K562 (cell line): Measurements from ENCODE around the gene TBC1D5. TPM values are rescaled to one million over a fixed set of nuclear protein-coding genes. Genes with fewer than 3 reads are reported as not detected.

Source experiments
- ATAC-seq: fragments of 200-7000 bp; cut with Tn5 transposase; 3 replicates; pipeline ENCODE4 v1.9.1; 2020; ENCODE audit warnings: moderate library complexity
- BruUV-seq: library from RNA; stranded (reverse); fragments of 400-500 nt; replicated peaks from 2 replicates; lab custom pipeline; 2021; lab: Mats Ljungman, UMichigan
- CTCF ChIA-PET: fragments of 300-600 bp; formaldehyde crosslinking; extraction: SDS; loops from one replicate; lab custom pipeline; 2021; ENCODE audit warnings: low intra/inter-chr PET ratio; lab: Yijun Ruan, JAX
- POLR2A ChIA-PET: fragments of 300-600, 350-650 bp; sonication (Branson Sonifier 250); formaldehyde crosslinking; extraction: SDS; loops from one replicate; lab custom pipeline; 2021; ENCODE audit warnings: antibody characterized with exemption, inconsistent platforms; lab: Yijun Ruan, JAX
- DNase-seq, 4 experiments: peaks; one replicate each; pipeline versions ENCODE4 v3.0.0 to v3.0.0-alpha.2; 2011 to 2018; ENCODE audit warnings: low spot score in 3 of 4, mixed read lengths in 3 of 4; ENCODE audit errors: extremely low read depth in 1 of 4
- FAIRE-seq: peaks from 2 replicates; lab custom pipeline; 2011; peaks lifted over from hg19 to GRCh38; lab: Jason Lieb, UNC
- H2AFZ ChIP-seq: 2 replicates; pipeline ENCODE4 v1.6.0; 2011; ENCODE audit warnings: low read depth, low read length, control low read depth, inconsistent platforms
- H3K27ac ChIP-seq: fragments of 200-600 bp; 3 replicates; pipeline ENCODE4 v1.8.0; 2011; ENCODE audit warnings: low read depth, mild to moderate bottlenecking, control low read depth, inconsistent platforms, low read length, moderate library complexity, mixed read lengths; ENCODE audit errors: extremely low read depth
- H3K27me3 ChIP-seq, 2 experiments: fragments of 300-600 bp in 1 of 2; 2 replicates in 1 of 2; 3 replicates in 1 of 2; pipeline versions ENCODE4 v1.6.0 to v1.8.0; 2011; ENCODE audit warnings: inconsistent platforms in 2 of 2, low read length in 2 of 2, mild to moderate bottlenecking in 1 of 2, mixed read lengths in 1 of 2, moderate library complexity in 1 of 2; ENCODE audit not compliant: control insufficient read depth in 2 of 2, insufficient read depth in 2 of 2
- H3K36me3 ChIP-seq: fragments of 300-600 bp; 3 replicates; pipeline ENCODE4 v1.8.0; 2011; ENCODE audit warnings: mild to moderate bottlenecking, low read length, inconsistent platforms; ENCODE audit not compliant: control insufficient read depth, insufficient read depth
- H3K4me1 ChIP-seq, 2 experiments: fragments of 200-600 bp in 1 of 2; replicated peaks in 1 of 2; 2 replicates in 1 of 2; 3 replicates in 1 of 2; pipeline versions ENCODE4 v1.5.1 to v1.8.0; 2011; ENCODE audit warnings: inconsistent platforms in 2 of 2, low read length in 2 of 2, mild to moderate bottlenecking in 1 of 2, mixed read lengths in 1 of 2, moderate library complexity in 1 of 2; ENCODE audit not compliant: control insufficient read depth in 2 of 2, insufficient read depth in 2 of 2
- H3K4me2 ChIP-seq: 2 replicates; pipeline ENCODE4 v1.6.1; 2011; ENCODE audit warnings: low read length, control low read depth, inconsistent platforms, mixed read lengths; ENCODE audit not compliant: insufficient read depth
- H3K4me3 ChIP-seq: fragments of 200-600 bp; sonication (generic), shearing (Covaris generic); 2 replicates; pipeline ENCODE4 v1.5.1; 2016; ENCODE audit warnings: control low read depth, inconsistent platforms
- H3K79me2 ChIP-seq: fragments of 200-600 bp; 3 replicates; pipeline ENCODE4 v1.8.0; 2011; ENCODE audit warnings: low read length, inconsistent platforms; ENCODE audit not compliant: control insufficient read depth, insufficient read depth
- H3K9ac ChIP-seq, 2 experiments: 2 replicates each; pipeline versions ENCODE4 v1.6.0 to v1.6.1; 2011; ENCODE audit warnings: low read depth in 2 of 2, low read length in 2 of 2, control low read depth in 1 of 2, inconsistent platforms in 1 of 2, mild to moderate bottlenecking in 1 of 2, mixed read lengths in 1 of 2; ENCODE audit not compliant: insufficient read depth in 1 of 2
- H3K9me1 ChIP-seq: one replicate; pipeline ENCODE4 v1.6.0; 2011; ENCODE audit warnings: inconsistent platforms, mild to moderate bottlenecking, low read length, moderate library complexity; ENCODE audit not compliant: control insufficient read depth, insufficient read depth
- H3K9me3 ChIP-seq: replicated peaks from 2 replicates; pipeline ENCODE4 v1.5.1; 2011; ENCODE audit warnings: low read depth, low read length, inconsistent platforms; ENCODE audit not compliant: control insufficient read depth, insufficient read depth
- H4K20me1 ChIP-seq: replicated peaks from 2 replicates; pipeline ENCODE4 v1.6.1; 2011; ENCODE audit warnings: low read length, inconsistent platforms, mixed read lengths; ENCODE audit not compliant: control insufficient read depth, insufficient read depth
- FIP1L1 ChIP-seq: fragments of 200-400 bp; formaldehyde crosslinking; IDR thresholded peaks from 2 replicates; pipeline ENCODE4 v1.6.1; 2018; ENCODE audit warnings: mild to moderate bottlenecking, low read depth, low read length; ENCODE audit not compliant: poor library complexity, severe bottlenecking
- NCOR1 ChIP-seq: fragments of 450-650 bp; IDR thresholded peaks from 2 replicates; pipeline ENCODE4 v1.6.1; 2016; ENCODE audit warnings: mild to moderate bottlenecking, moderate library complexity
- PBX2 ChIP-seq, 2 experiments: IDR thresholded peaks in 1 of 2; conservative IDR thresholded peaks in 1 of 2; 2 replicates each; pipeline ENCODE4 v1.6.1; 2016; ENCODE audit warnings: low read depth in 2 of 2, mild to moderate bottlenecking in 1 of 2, missing compliant biosample characterization in 1 of 2, missing genetic modification characterization in 1 of 2, moderate library complexity in 1 of 2
- TCFL5 ChIP-seq: fragments of 250-450 bp; sonication (Bioruptor Pico); conservative IDR thresholded peaks from 2 replicates; pipeline ENCODE4 v1.6.1; 2021; ENCODE audit warnings: mild to moderate bottlenecking, moderate library complexity, matching md5 sums
- THRB ChIP-seq: fragments of 450-650 bp; formaldehyde crosslinking; conservative IDR thresholded peaks from 2 replicates; pipeline ENCODE4 v1.4.0; 2022; ENCODE audit warnings: mild to moderate bottlenecking, missing genetic modification characterization
- WGBS: fragments of 100-300 bp; shearing (Covaris generic); methylation state at CpG from one replicate; pipeline ENCODE4 v1.1.6; 2016; ENCODE audit warnings: low coverage, mixed read lengths; ENCODE audit not compliant: insufficient coverage; ENCODE audit errors: missing lambda C conversion rate; 5-methylcytosine and 5-hydroxymethylcytosine counted together
- in situ Hi-C: fragments of 300-500 bp; cut with MboI; formaldehyde crosslinking; loops from 4 replicates; pipeline ENCODE4 v1.15.0; 2018; ENCODE audit warnings: inconsistent platforms, mixed read lengths
- intact Hi-C: fragments of 100-400 bp; cut with micrococcal nuclease; formaldehyde crosslinking; loops from 2 replicates; pipeline ENCODE4 v1.14.2; 2022
- polyA plus RNA-seq, 8 experiments: library from polyadenylated mRNA; depleted of rRNA in 4 of 8; stranded (reverse) in 5 of 8; unstranded in 3 of 8; fragments of >200 nt; fragmentation: Nextera tagmentation in 2 of 8; fragmentation: Illumina TruSeq in 1 of 8; extraction: Ambion mirVana in 2 of 8; extraction: Trizol in 1 of 8; gene quantifications; 2 replicates each; pipeline versions ENCODE4 v1.2.1 to v1.2.3, GENCODE V29; 2011 to 2014; ENCODE audit warnings: inconsistent platforms in 1 of 8, missing spikeins in 1 of 8
- total RNA-seq, 7 experiments: library from RNA; depleted of rRNA in 6 of 7; stranded (reverse); fragments of >200 nt in 6 of 7; fragmentation: Illumina TruSeq in 2 of 7; extraction: Trizol in 2 of 7; gene quantifications; 2 replicates each; pipeline versions ENCODE4 v1.2.1 to v1.2.3, GENCODE V29; 2011 to 2021; ENCODE audit warnings: low replicate concordance in 1 of 7

Gene TBC1D5
- total and polyA plus RNA-seq, 9 of the 15 experiments (the other 6 are each of a cell fraction or from before 2014, with no cell fraction given): 2.9 to 38.1 (median 25.6) TPM

DNA sequence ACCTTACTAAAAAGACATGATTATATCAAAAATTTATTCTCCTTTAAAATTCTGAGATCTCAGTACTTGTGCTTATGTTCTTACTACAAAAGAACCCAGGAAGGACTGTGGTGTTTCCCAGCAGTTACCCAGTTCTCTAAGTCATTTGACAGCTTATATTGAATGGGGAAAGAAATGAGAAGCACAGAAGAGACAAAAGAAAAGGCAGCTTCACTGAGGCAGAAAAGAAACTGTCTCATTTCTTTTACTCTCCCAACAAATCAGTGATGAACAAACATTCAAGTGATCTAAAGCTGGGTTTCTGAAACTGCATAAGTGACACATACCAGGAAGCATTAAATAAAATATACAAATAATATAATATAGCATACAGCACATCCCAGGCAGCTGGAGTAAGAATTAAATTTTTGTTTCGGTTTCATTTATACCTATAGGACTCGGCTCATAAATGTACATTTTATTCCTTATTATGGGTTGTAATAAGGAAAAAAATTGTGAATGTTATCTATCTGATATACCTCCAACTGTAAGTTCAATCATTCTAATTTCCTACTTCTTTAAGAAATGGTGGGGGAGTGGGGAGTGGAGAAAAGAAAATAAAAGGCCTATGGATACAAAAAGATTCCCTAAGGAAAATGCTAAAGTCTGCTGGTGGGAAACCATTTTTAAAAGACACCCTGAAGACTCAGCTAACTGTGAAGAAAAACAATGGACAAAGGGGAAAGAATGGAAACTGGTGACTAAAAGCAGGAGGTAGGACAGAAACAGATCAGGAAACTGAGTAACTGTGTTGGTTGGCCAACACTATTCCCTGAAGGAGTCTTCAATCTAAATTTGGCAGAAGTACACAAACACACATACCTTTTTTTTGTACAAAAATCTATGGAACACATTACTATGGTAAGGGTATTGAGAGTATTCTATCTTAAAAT is 156.8 kb downstream of the TBC1D5 start (continued):
- TF ChIP-seq PBX2 (CRISPR knock-in tag; IDR thresholded peaks at IDR 0.05; ENCODE audit: low read depth): no peak
- no peak for TF ChIP-seq PBX2 (tag; conservative IDR thresholded peaks at IDR 0.05; ENCODE audit: low read depth)
- TF ChIP-seq FIP1L1: no peak

GRCh38 chr3:17584066-17584465 is 158.4 kb downstream of the TBC1D5 start:
- in situ Hi-C loops: no loop called here
- no peaks in the 10 kb centered on the region for H3K79me2 ChIP-seq
- no TSS peak for BruUV-seq
- no peak overlapping the region for H2AFZ ChIP-seq
- intact Hi-C loops: no loop called here
- H3K36me3 ChIP-seq: no peaks in the 10 kb centered on the region
- POLR2A ChIA-PET: no interaction called here
- TF ChIP-seq TCFL5: no peak
- no peak for TF ChIP-seq NCOR1
- TF ChIP-seq THRB (CRISPR knock-in tag): no peak
- H3K27ac ChIP-seq: no peak overlapping the region
- no peaks in the 10 kb centered on the region for H3K9me3 ChIP-seq
- DNase-seq (no peak), FAIRE-seq (no peak), ATAC-seq (no peak)
- H3K27me3 ChIP-seq: no peaks in the 10 kb centered on the region
- no peaks in the 10 kb centered on the region for H4K20me1 ChIP-seq
- no peak overlapping the region for H3K4me3 ChIP-seq
- CTCF ChIA-PET: no interaction called here
- H3K4me1 ChIP-seq: peaks cover 0 to 10% of the 10 kb centered on the region in 2 experiments; a peak in 3 of 5 replicates
- H3K9ac ChIP-seq: no peak overlapping the region
- no peak overlapping the region for H3K4me2 ChIP-seq
- H3K9me1 ChIP-seq: no peaks in the 10 kb centered on the region
- WGBS: 53% methylated on average over 8 of the region's 8 CpGs
